Thyroid gland (tissue), 4 donors: ENCODE measurements around the gene TANC1. TPM values are rescaled to one million over a fixed set of nuclear protein-coding genes. Genes with fewer than 3 reads are reported as not detected.

Experiments used
- DNase-seq, 2 donors: peaks; one replicate each; pipeline ENCODE4 v3.0.0-alpha.2; 2019
- H3K27ac ChIP-seq, 3 donors: fragments of 200-600 bp; sonication (generic); 1 replicate in 2 of 3; 2 replicates in 1 of 3; pipeline ENCODE4 v1.5.1; 2016 to 2019; ENCODE audit warnings: mild to moderate bottlenecking in 1 of 3, moderate library complexity in 1 of 3
- H3K27me3 ChIP-seq: fragments of 200-600 bp; sonication (generic); one replicate; pipeline ENCODE4 v1.5.1; 2019
- H3K36me3 ChIP-seq, 2 donors: fragments of 200-600 bp; sonication (generic); one replicate each; pipeline ENCODE4 v1.5.1; 2016 to 2019
- H3K4me1 ChIP-seq, 2 donors: fragments of 200-600 bp; sonication (generic); one replicate each; pipeline ENCODE4 v1.5.1; 2017 to 2019
- H3K4me3 ChIP-seq, 3 donors: fragments of 200-600 bp; sonication (generic); replicated peaks in 1 of 3; 1 replicate in 2 of 3; 2 replicates in 1 of 3; pipeline ENCODE4 v1.5.1; 2016; ENCODE audit warnings: mild to moderate bottlenecking in 1 of 3
- H3K9me3 ChIP-seq: fragments of 200-600 bp; sonication (generic); one replicate; pipeline ENCODE4 v1.5.1; 2017
- CTCF ChIP-seq, 6 experiments: fragments of 200-600 bp in 3 of 6; fragments of 450-650 bp in 3 of 6; sonication (generic) in 3 of 6; IDR thresholded peaks; one replicate each; pipeline ENCODE4 v1.5.1; 2016 to 2019; ENCODE audit warnings: antibody characterized with exemption in 6 of 6, mild to moderate bottlenecking in 2 of 6, inconsistent platforms in 1 of 6, moderate library complexity in 1 of 6
- POLR2A ChIP-seq, 2 donors: fragments of 450-650 bp; IDR thresholded peaks; one replicate each; pipeline ENCODE4 v1.6.1; 2017; ENCODE audit warnings: antibody characterized with exemption in 2 of 2, mild to moderate bottlenecking in 2 of 2, moderate library complexity in 1 of 2
- WGBS, 2 donors: methylation state at CpG; one replicate each; pipeline ENCODE4 v1.1.5; 2017; 5-methylcytosine and 5-hydroxymethylcytosine counted together
- intact Hi-C: fragments of 100-400 bp; cut with DNase I; formaldehyde crosslinking; loops from one replicate; pipeline ENCODE4 v1.15.1; 2023
- total RNA-seq, 4 donors: library from RNA; depleted of rRNA; stranded (reverse); fragments of >200 nt; gene quantifications; one replicate each; pipeline ENCODE4 v1.2.3, GENCODE V29; 2016

TANC1 gene
- total RNA-seq, result 10 to 100 TPM; 51.1 to 93.8 (median 63.6) TPM

- Histone ChIP-seq H3K36me3 (no peaks in the 10 kb centered on the region), H3K9me3 (no peaks in the 10 kb centered on the region), H3K27me3 (no peaks in the 10 kb centered on the region), H3K4me3 (peak within 1 kb of the TSS; percentile 60 to 90 (median 83)), H3K27ac (peak within 1 kb of the TSS; percentile 78 to 94 (median 88)), H3K4me1 (peaks cover 36 to 38% of the 10 kb centered on the region in 2 donors)
- DNase-seq, result peak; percentile 97 to 98
- TF ChIP-seq POLR2A (IDR thresholded peaks at IDR 0.05) (peak; percentile 90 to 99), CTCF (IDR thresholded peaks at IDR 0.05) (no peak)
- intact Hi-C loops, result no loop called here
- 0 to 1% methylated on average over 7 to 30 of the region's 92 CpGs for WGBS, 2 donors
Measured at GRCh38 chr2:158968396-158969161, at the start of gene TANC1. TSS of gene TANC1 (plus strand) at chr2:158968640. CDS start at chr2:159065911, 97,271 bp downstream.

DNA sequence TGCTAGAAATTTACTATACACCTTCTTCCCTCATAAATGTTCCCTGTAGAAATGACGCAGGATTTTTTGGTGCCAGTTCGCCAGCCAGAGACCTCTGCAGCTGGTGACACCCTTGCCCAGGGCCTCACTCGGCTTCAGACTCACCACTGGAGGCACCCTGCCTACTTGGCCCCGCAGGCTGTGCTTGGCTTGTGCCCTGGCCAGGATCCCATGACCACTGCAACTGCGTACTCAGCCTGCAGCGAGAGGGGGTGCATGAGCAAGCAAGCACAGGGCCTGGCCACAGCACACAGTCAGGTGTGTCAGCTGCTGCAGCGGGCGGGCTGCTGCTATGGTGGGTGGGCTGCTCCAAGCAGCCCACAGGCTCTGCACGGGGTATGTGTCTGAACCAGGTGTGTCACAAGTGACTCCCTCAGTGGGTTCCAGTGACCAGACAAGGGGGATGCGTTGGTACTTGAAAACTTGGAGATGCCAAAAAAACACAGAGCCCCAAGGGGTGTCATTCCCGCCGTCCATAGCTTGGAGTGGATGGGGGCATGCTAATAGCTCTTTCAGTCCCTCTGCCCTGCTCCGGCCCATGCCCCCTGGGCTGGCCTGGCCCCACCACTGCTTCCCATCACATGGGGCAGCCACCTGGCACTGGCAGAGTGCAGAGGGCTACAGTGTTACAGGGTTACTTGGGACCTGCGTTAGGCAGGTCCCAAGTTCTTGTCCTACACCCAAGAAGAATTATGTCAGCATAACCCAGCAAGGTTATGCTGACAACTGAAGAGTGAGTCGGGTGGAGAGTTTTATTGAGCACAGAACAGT lies 46.6 kb upstream of the TANC1 start:
- 92% methylated on average over 9 to 15 of the region's 15 CpGs for whole genome bisulfite sequencing, 2 donors
- H3K27ac ChIP-seq, result no peak overlapping the region
- no peak overlapping the region for H3K4me3 ChIP-seq
- H3K9me3 ChIP-seq, result no peaks in the 10 kb centered on the region
- H3K27me3 ChIP-seq, result no peaks in the 10 kb centered on the region
- no peaks in the 10 kb centered on the region for H3K36me3 ChIP-seq
- TF ChIP-seq CTCF (IDR thresholded peaks at IDR 0.05) (no peak), POLR2A (IDR thresholded peaks at IDR 0.05) (no peak)
- DNase-seq, result no peak
- H3K4me1 ChIP-seq, result peaks cover 6 to 9% of the 10 kb centered on the region in 2 donors
- intact Hi-C loops, result no loop called here

- Histone ChIP-seq H3K36me3 (no peaks in the 10 kb centered on the region), H3K4me1 (peaks cover 6 to 9% of the 10 kb centered on the region in 2 donors), H3K27me3 (no peaks in the 10 kb centered on the region), H3K9me3 (no peaks in the 10 kb centered on the region), H3K4me3 (no peak overlapping the region), H3K27ac (no peak overlapping the region)
- DNase-seq, result no peak
- 87 to 95% methylated on average over 1 of the region's 1 CpG for WGBS, 2 donors
- no peak for TF ChIP-seq POLR2A (IDR thresholded peaks at IDR 0.05)
- TF ChIP-seq CTCF (IDR thresholded peaks at IDR 0.05), result no peak
- intact Hi-C loops, result no loop called here
Measured at GRCh38 chr2:158922601-158923000, 45.8 kb upstream of the TANC1 start.

GRCh38 chr2:158923180-158923594 lies 45.3 kb upstream of the TANC1 start:
- intact Hi-C loops, result no loop called here
- DNase-seq, result peak in 1 of 2 donors; percentile 10
- Histone ChIP-seq H3K27me3 (no peaks in the 10 kb centered on the region), H3K9me3 (no peaks in the 10 kb centered on the region), H3K27ac (peak overlapping the region in 2 of 3 donors; percentile 25 to 27), H3K4me1 (peaks cover 6 to 9% of the 10 kb centered on the region in 2 donors), H3K4me3 (no peak overlapping the region), H3K36me3 (no peaks in the 10 kb centered on the region)
- TF ChIP-seq POLR2A (IDR thresholded peaks at IDR 0.05) (no peak), CTCF (IDR thresholded peaks at IDR 0.05) (no peak)
- 49% methylated on average over 3 of the region's 3 CpGs for WGBS, 2 donors
